ENCODE results near the gene FAAH. TPM values are rescaled to one million over a fixed set of nuclear protein-coding genes. Genes with fewer than 3 reads are reported as not detected.
A peak's percentile ranks its signal among the peaks of the same experiment; 100 is the strongest.

FAAH gene
- total and polyA plus RNA-seq, 2 of the 4 experiments (the other 2 are of a cell fraction): under 0.01 to 0.19 TPM

DNA sequence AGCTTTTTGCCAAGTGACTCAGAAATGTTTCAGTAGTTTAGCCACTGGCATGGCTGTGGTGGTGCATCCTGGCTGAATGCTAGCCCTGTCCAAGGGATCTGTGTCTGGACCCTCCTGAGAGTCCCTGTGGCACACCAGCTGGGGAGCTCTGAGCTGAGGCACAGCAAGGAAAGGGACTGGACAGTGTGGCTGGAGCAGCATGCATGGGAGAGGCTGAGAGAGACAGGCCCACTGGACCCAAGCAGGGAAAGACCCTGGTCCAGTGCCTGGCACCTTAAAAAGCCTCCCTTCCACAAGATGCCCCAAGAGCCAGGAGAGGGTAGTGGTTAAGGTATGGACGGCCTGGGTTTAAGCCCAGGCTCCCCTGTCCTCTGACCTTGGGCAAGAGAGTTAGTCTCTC is 35.3 kb downstream of the FAAH start:
- no peak overlapping the region for H2BK5ac ChIP-seq (ENCODE audit: low read depth, low read length, poor library complexity, severe bottlenecking)
- H3K4ac ChIP-seq (ENCODE audit: low read depth, low read length): no peak overlapping the region
- WGBS, 2 experiments (ENCODE audit: extremely low coverage in 2 of 2, insufficient read length in 1 of 2): no CpG with 5 or more reads among the region's 1 CpG
- POLR2A ChIA-PET (ENCODE audit: unreplicated experiment): no interaction called here
- no peak overlapping the region for H2BK120ac ChIP-seq (ENCODE audit: low read depth, low read length)
- no peak overlapping the region for H3K18ac ChIP-seq (ENCODE audit: low read depth, low read length)
- H4K20me1 ChIP-seq (ENCODE audit: insufficient read depth, low read length): no peaks in the 10 kb centered on the region
- H3K27ac ChIP-seq (ENCODE audit: insufficient read depth, low read length): no peak overlapping the region
- in situ Hi-C loops (cut with MboI; ENCODE audit: low sequenced_read_pairs): no loop called here
- no peaks in the 10 kb centered on the region for H3K9me1 ChIP-seq (ENCODE audit: insufficient read depth, low read length)
- H4K5ac ChIP-seq (ENCODE audit: low read depth, low read length): no peak overlapping the region
- no peak overlapping the region for H2BK15ac ChIP-seq (ENCODE audit: low read depth, low read length)
- dilution Hi-C loops (cut with HindIII; ENCODE audit: low sequenced_read_pairs, unreplicated experiment): no loop called here
- no peak overlapping the region for H3K14ac ChIP-seq (replicated peaks; ENCODE audit: low read depth, low read length)
- H3K9ac ChIP-seq (ENCODE audit: low read depth, low read length): no peak overlapping the region
- DNase-seq (no peak), ATAC-seq (ENCODE audit: low read depth) (no peak)
- H3K79me1 ChIP-seq (ENCODE audit: low read depth in 1 of 2, low read length in 2 of 2): no peaks in the 10 kb centered on the region
- no peaks in the 10 kb centered on the region for H3K9me3 ChIP-seq (ENCODE audit: control insufficient read depth, insufficient read depth, low read length)
- intact Hi-C loops (cut with micrococcal nuclease): no loop called here
- CTCF ChIA-PET: no interaction called here
- H3K23ac ChIP-seq (ENCODE audit: low read depth, low read length): no peak overlapping the region
- peak overlapping the region; percentile 37 for H2AK9ac ChIP-seq (replicated peaks; ENCODE audit: low read depth, low read length, poor library complexity)
- no peak overlapping the region for H4K91ac ChIP-seq (ENCODE audit: insufficient read depth, low read depth, low read length)
- H3K4me1 ChIP-seq (ENCODE audit: control insufficient read depth, insufficient read depth, low read length): no peaks in the 10 kb centered on the region
- no peak overlapping the region for H2AK5ac ChIP-seq (ENCODE audit: low read depth, low read length)
- no peak overlapping the region for H2AFZ ChIP-seq (replicated peaks; ENCODE audit: low read length, poor library complexity)
- H3K4me3 ChIP-seq (ENCODE audit: insufficient read depth, low read depth, low read length): no peak overlapping the region
- H3K56ac ChIP-seq (ENCODE audit: extremely low read depth, insufficient read depth, low read length): no peak overlapping the region
- no peak overlapping the region for H3K4me2 ChIP-seq (ENCODE audit: low read depth, low read length)
- TF ChIP-seq BHLHE40 (IDR thresholded peaks at IDR 0.05; ENCODE audit: low read depth, low read length) (no peak), RFX5 (IDR thresholded peaks at IDR 0.05; ENCODE audit: low read depth, low read length) (no peak), FOS (IDR thresholded peaks at IDR 0.05; ENCODE audit: low read depth, low read length) (no peak), RCOR1 (IDR thresholded peaks at IDR 0.05; ENCODE audit: insufficient replicate concordance, low read length) (no peak), RAD21 (IDR thresholded peaks at IDR 0.05; ENCODE audit: low read length) (no peak), SMC3 (IDR thresholded peaks at IDR 0.05; ENCODE audit: low read depth, low read length) (no peak), CEBPB (IDR thresholded peaks at IDR 0.05; ENCODE audit: low read depth, low read length) (no peak), CHD1 (IDR thresholded peaks at IDR 0.05; ENCODE audit: low read depth, low read length) (no peak), POLR2A (IDR thresholded peaks at IDR 0.05; ENCODE audit: low read depth, low read length) (no peak), NFE2L2 (IDR thresholded peaks at IDR 0.05; ENCODE audit: low read depth, low read length) (no peak), CTCF (conservative IDR thresholded peaks at IDR 0.05; ENCODE audit: low read depth, low read length) (no peak), ELK1 (IDR thresholded peaks at IDR 0.05; ENCODE audit: borderline replicate concordance, low read depth, low read length) (no peak), MXI1 (IDR thresholded peaks at IDR 0.05; ENCODE audit: borderline replicate concordance, low read depth, low read length) (no peak)
- H3K36me3 ChIP-seq (ENCODE audit: control insufficient read depth, insufficient read depth, low read length): no peaks in the 10 kb centered on the region
- no TSS peak for BruUV-seq (replicated peaks)
- no peak overlapping the region for H2BK20ac ChIP-seq (ENCODE audit: low read depth, low read length)
- peaks cover 23% of the 10 kb centered on the region for H3K27me3 ChIP-seq (ENCODE audit: control insufficient read depth, insufficient read depth, low read length)
- no peak overlapping the region for H4K8ac ChIP-seq (ENCODE audit: low read depth in 2 of 2, low read length in 2 of 2)
